A549 (cell line): Measurements from ENCODE around the gene NCL. TPM values are rescaled to one million over a fixed set of nuclear protein-coding genes. Genes with fewer than 3 reads are reported as not detected.
"Not testable (repeated sequence)": the region's sequence is repeated elsewhere in the genome, so short reads cannot be mapped to it uniquely, and the experiment has no call there.

Experiments
- ATAC-seq, 2 experiments: fragments of 200-7000 bp in 1 of 2; fragments of >200 bp in 1 of 2; cut with Nextera tagmentation in 1 of 2; cut with Tn5 transposase in 1 of 2; 3 replicates each; pipeline versions ENCODE4 v1.8.0 to v1.9.1; 2018 to 2020; ENCODE audit warnings: mild to moderate bottlenecking in 1 of 2, moderate library complexity in 1 of 2
- CTCF ChIA-PET: fragments of 300-600 bp; sonication (Branson Sonifier 250); formaldehyde crosslinking; extraction: SDS; loops from one replicate; lab custom pipeline; 2021; ENCODE audit warnings: antibody characterized with exemption, inconsistent platforms; lab: Yijun Ruan, JAX
- POLR2A ChIA-PET: fragments of 350-600 bp; formaldehyde crosslinking; extraction: SDS; loops from one replicate; lab custom pipeline; 2021; ENCODE audit warnings: antibody characterized with exemption, inconsistent platforms; lab: Yijun Ruan, JAX
- DNase-seq, 2 experiments: peaks; one replicate each; pipeline versions ENCODE4 v3.0.0 to v3.0.0-alpha.2; 2011 to 2016; ENCODE audit warnings: low read depth in 1 of 2, low spot score in 1 of 2
- FAIRE-seq: peaks from 2 replicates; lab custom pipeline; 2011; peaks lifted over from hg19 to GRCh38; lab: Jason Lieb, UNC
- H3K27ac ChIP-seq, 2 experiments: fragments of >200 bp; sonication (Bioruptor Twin); formaldehyde crosslinking; 3 replicates each; pipeline ENCODE4 v1.5.1; 2016 to 2017
- H3K4me1 ChIP-seq: fragments of >200 bp; sonication (Bioruptor Twin); formaldehyde crosslinking; 3 replicates; pipeline ENCODE4 v1.6.1; 2016
- H3K4me2 ChIP-seq: fragments of >200 bp; sonication (Bioruptor Twin); formaldehyde crosslinking; 3 replicates; pipeline ENCODE4 v1.6.1; 2016
- H3K4me3 ChIP-seq: fragments of >200 bp; sonication (Bioruptor Twin); formaldehyde crosslinking; 3 replicates; pipeline ENCODE4 v1.5.1; 2016
- H3K9me3 ChIP-seq: fragments of >200 bp; sonication (Bioruptor Twin); formaldehyde crosslinking; 3 replicates; pipeline ENCODE4 v1.6.1; 2016
- CTCF ChIP-seq: fragments of >200 bp; sonication (Bioruptor Twin); formaldehyde crosslinking; IDR thresholded peaks from 3 replicates; pipeline ENCODE4 v1.5.1; 2016
- RAD21 ChIP-seq, 2 experiments: fragments of >200 bp in 1 of 2; sonication (Bioruptor Twin) in 1 of 2; formaldehyde crosslinking in 1 of 2; IDR thresholded peaks in 1 of 2; conservative IDR thresholded peaks in 1 of 2; 2 replicates in 1 of 2; 3 replicates in 1 of 2; pipeline ENCODE4 v1.6.1; 2012 to 2018; ENCODE audit warnings: inconsistent platforms in 1 of 2
- SMC3 ChIP-seq: fragments of >200 bp; sonication (Bioruptor Twin); formaldehyde crosslinking; IDR thresholded peaks from 3 replicates; pipeline ENCODE4 v1.6.1; 2018; ENCODE audit warnings: inconsistent platforms
- WGBS: methylation state at CpG from one replicate; pipeline ENCODE4 v1.1.6; 2017; ENCODE audit errors: missing lambda C conversion rate; 5-methylcytosine and 5-hydroxymethylcytosine counted together
- polyA plus RNA-seq, 4 experiments: library from polyadenylated mRNA; depleted of rRNA in 3 of 4; stranded (reverse); fragments of >200 nt; fragmentation: RNase III in 1 of 4; extraction: RNeasy Plus Mini Kit Qiagen cat#74134 plus additional on column Dnase treatment in 1 of 4; gene quantifications; 2 replicates in 3 of 4; 3 replicates in 1 of 4; pipeline ENCODE4 v1.2.3, GENCODE V29; 2011 to 2017
- small RNA-seq, 6 experiments: library from RNA; depleted of rRNA; stranded (forward); fragments of <200 nt; gene quantifications; one replicate each; pipeline ENCODE3, GENCODE V24; 2012

NCL gene
- polyA plus RNA-seq, 2 of the 4 experiments (the other 2 are of a cell fraction) = 390 to 766 TPM

DNA sequence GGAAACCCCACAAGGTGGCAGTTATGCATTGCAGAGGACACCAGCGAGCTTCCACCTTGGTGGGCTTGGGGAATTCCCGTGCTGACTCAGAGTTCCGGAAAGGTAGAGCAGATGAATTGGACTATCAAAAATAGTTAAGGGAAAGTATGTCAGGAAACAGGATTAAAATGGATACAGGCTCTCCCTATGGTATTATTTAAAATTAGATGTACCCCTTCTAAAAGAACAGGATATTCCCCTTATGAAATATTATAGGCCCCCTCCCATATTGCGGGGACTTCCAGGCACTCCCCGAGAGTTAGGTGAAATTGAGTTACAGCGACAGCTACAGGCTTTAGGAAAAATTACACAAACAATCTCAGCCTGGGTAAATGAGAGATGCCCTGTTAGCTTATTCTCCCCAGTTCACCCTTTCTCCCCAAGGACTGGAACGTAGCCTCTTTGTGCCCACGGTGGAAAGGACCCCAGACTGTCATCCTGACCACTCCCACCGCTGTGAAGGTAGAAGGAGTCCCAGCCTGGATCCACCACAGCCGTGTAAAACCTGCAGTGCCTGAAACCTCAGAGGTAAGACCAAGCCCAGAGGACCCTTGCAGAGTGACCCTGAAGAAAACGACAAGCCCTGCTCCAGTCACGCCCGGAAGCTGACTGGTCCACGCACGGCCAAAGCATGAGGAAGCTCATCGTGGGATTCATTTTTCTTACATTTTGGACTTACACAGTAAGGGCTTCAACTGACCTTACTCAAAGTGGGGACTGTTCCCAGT, 58.5 kb downstream of the NCL start:
- CTCF ChIA-PET = interaction anchor here (0.7 to 20.2 kb wide), 25 partner anchors 8 to 582 kb away, joined by 3 to 333 read pairs (median 4); partner anchors contain the start of gene B3GNT7
- H3K4me1 ChIP-seq = not testable (repeated sequence)
- peak; percentile 45 to 77; a peak in 4 of 6 replicates for ATAC-seq
- peak; percentile 32; the same call in 1 of the 3 replicates for TF ChIP-seq SMC3
- TF ChIP-seq CTCF = peak; percentile 62
- peak; percentile 42 to 50 for TF ChIP-seq RAD21 (conservative IDR thresholded peaks at IDR 0.05 in 1 of 2, IDR thresholded peaks at IDR 0.05 in 1 of 2)
- TF ChIP-seq, all 56 proteins: peak for 3; not testable (repeated sequence) for 53
- WGBS = 5% methylated on average over 16 of the region's 16 CpGs
- POLR2A ChIA-PET, H3K4me3 ChIP-seq, FAIRE-seq, H3K9me3 ChIP-seq, DNase-seq: not testable (repeated sequence)
- Histone ChIP-seq H3K27ac (0 out of 6 replicates have a peak overlapping the region, but pooled peaks of 1 of the 2 experiments have one; percentile 26), H3K4me2 (peak overlapping the region; percentile 53)

- CTCF ChIA-PET = interaction anchor here (1.3 to 20.2 kb wide), 7 partner anchors 6 to 308 kb away, joined by 3 to 333 read pairs (median 141); partner anchors contain the start of gene B3GNT7
- WGBS = 93% methylated on average over 13 of the region's 16 CpGs
- H3K4me3 ChIP-seq, H3K4me2 ChIP-seq, H3K27ac ChIP-seq, FAIRE-seq, DNase-seq, POLR2A ChIA-PET, ATAC-seq, H3K9me3 ChIP-seq: not testable (repeated sequence)
- peaks cover 17% of the 10 kb centered on the region for H3K4me1 ChIP-seq
These were observed 60.1 kb downstream of the NCL start for GRCh38 chr2:231404183-231404578.

Small RNA genes within 50 kb of the gene (small RNA-seq; reads per million reads assigned to genes)
- 0 to 20.6 (median 4.6) reads per million in 6 experiments for gene RNU2-22P
- 117 to 1,649 (median 161) reads per million in 6 experiments for gene SNORA75
- gene SNORD20 = 0 reads per million in 6 experiments
- 116 to 3,624 (median 402) reads per million in 6 experiments for gene SNORD82

Other genes with a start within 250 kb of the NCL start
- 0.48 and 0.95 TPM in 2 replicates for gene B3GNT7, start 68.8 kb downstream of the NCL start, polyA plus RNA-seq (2011; rRNA removed)
- gene B3GNT7, start 68.8 kb downstream of the NCL start, polyA plus RNA-seq (2017; fragmentation: RNase III; extraction: RNeasy Plus Mini Kit Qiagen cat#74134 plus additional on column Dnase treatment) = 0.71 to 1.3 TPM (median 0.96 TPM) in 3 replicates
- 0.05 TPM in 1 of 2 replicates, not detected in the other for gene NMUR1, start 66.0 kb upstream of the NCL start, polyA plus RNA-seq (2011; rRNA removed)
- gene NMUR1, start 66.0 kb upstream of the NCL start, polyA plus RNA-seq (2017; fragmentation: RNase III; extraction: RNeasy Plus Mini Kit Qiagen cat#74134 plus additional on column Dnase treatment) = not detected in 3 replicates
- gene TEX44, start 128.4 kb upstream of the NCL start, polyA plus RNA-seq (2011; rRNA removed) = not detected in 2 replicates
- not detected in 3 replicates for gene TEX44, start 128.4 kb upstream of the NCL start, polyA plus RNA-seq (2017; fragmentation: RNase III; extraction: RNeasy Plus Mini Kit Qiagen cat#74134 plus additional on column Dnase treatment)
- gene PTMA, start 244.0 kb upstream of the NCL start, polyA plus RNA-seq (2011; rRNA removed) = 434 and 1,191 TPM in 2 replicates
- gene PTMA, start 244.0 kb upstream of the NCL start, polyA plus RNA-seq (2017; fragmentation: RNase III; extraction: RNeasy Plus Mini Kit Qiagen cat#74134 plus additional on column Dnase treatment) = 2,232 to 2,533 TPM (median 2,360 TPM) in 3 replicates